ENCODE results near the gene LDHB.

- TF ChIP-seq POLR2A (IDR thresholded peaks at IDR 0.05) (no peak), CTCF (IDR thresholded peaks at IDR 0.05) (no peak)
These were observed 42.2 kb downstream of the LDHB start for GRCh38 chr12:21615431-21615830.
